GM18517 (cell line): ENCODE results near the gene RANBP3L.
"Not testable (repeated sequence)": the region's sequence is repeated elsewhere in the genome, so short reads cannot be mapped to it uniquely, and the experiment has no call there.

Experiments used
- ATAC-seq: cut with Tn5 transposase; IDR thresholded peaks from one replicate; pipeline ENCODE4 v1.9.1; 2021; ENCODE audit warnings: mild to moderate bottlenecking, moderate library complexity; ENCODE audit not compliant: unreplicated experiment

RANBP3L gene

GRCh38 chr5:36285837-36286615 is 15.7 kb downstream of the RANBP3L start:
- no peak for ATAC-seq

GRCh38 chr5:36283775-36284174 is 17.9 kb downstream of the RANBP3L start:
- not testable (repeated sequence) for ATAC-seq

GRCh38 chr5:36281626-36282025 is 20.1 kb downstream of the RANBP3L start:
- no peak for ATAC-seq

- no peak for ATAC-seq
Observed at GRCh38 chr5:36279054-36279698, 22.5 kb downstream of the RANBP3L start.

GRCh38 chr5:36277521-36278176 is 24.1 kb downstream of the RANBP3L start:
- no peak for ATAC-seq

GRCh38 chr5:36276864-36277263 is 24.8 kb downstream of the RANBP3L start:
- ATAC-seq, result no peak

GRCh38 chr5:36273809-36274526 is 27.7 kb downstream of the RANBP3L start:
- ATAC-seq, result no peak

- ATAC-seq, result no peak
Observed at GRCh38 chr5:36272136-36272690, 29.5 kb downstream of the RANBP3L start.

- no peak for ATAC-seq
Observed at GRCh38 chr5:36270876-36271575, 30.7 kb downstream of the RANBP3L start.

GRCh38 chr5:36270175-36270574 is 31.5 kb downstream of the RANBP3L start:
- no peak for ATAC-seq

- no peak for ATAC-seq
Observed at GRCh38 chr5:36269478-36269877, 32.2 kb downstream of the RANBP3L start.

GRCh38 chr5:36267905-36268304 is 33.8 kb downstream of the RANBP3L start:
- ATAC-seq, result no peak

- ATAC-seq, result no peak
Observed at GRCh38 chr5:36264202-36264760, 37.4 kb downstream of the RANBP3L start.

GRCh38 chr5:36261186-36261585 is 40.5 kb downstream of the RANBP3L start:
- no peak for ATAC-seq

- no peak for ATAC-seq
Observed at GRCh38 chr5:36253575-36253974, 48.1 kb downstream of the RANBP3L start.

- no peak for ATAC-seq
Observed at GRCh38 chr5:36252722-36253365, 48.9 kb downstream of the RANBP3L start.

- no peak for ATAC-seq
Observed at GRCh38 chr5:36251218-36251617, 50.5 kb downstream of the RANBP3L start.

- ATAC-seq, result no peak
Observed at GRCh38 chr5:36250427-36250826, 51.3 kb downstream of the RANBP3L start.

- ATAC-seq, result no peak
Observed at GRCh38 chr5:36246036-36246800, 55.5 kb downstream of the RANBP3L start.
